KBM-7 (cell line): ENCODE measurements around the gene SMARCC2.
"Not testable (repeated sequence)": the region's sequence is repeated elsewhere in the genome, so short reads cannot be mapped to it uniquely, and the experiment has no call there.

Experiments
- DNase-seq: peaks from one replicate; pipeline ENCODE4 v3.0.0-alpha.2; 2015
- in situ Hi-C: fragments of 300-500 bp; cut with MboI; formaldehyde crosslinking; loops from 2 replicates; pipeline ENCODE4 v1.14.3; 2020; ENCODE audit warnings: low sequenced_read_pairs, low pct_unique_long_range_greater_than_20kb, mixed read lengths

SMARCC2 gene

DNA sequence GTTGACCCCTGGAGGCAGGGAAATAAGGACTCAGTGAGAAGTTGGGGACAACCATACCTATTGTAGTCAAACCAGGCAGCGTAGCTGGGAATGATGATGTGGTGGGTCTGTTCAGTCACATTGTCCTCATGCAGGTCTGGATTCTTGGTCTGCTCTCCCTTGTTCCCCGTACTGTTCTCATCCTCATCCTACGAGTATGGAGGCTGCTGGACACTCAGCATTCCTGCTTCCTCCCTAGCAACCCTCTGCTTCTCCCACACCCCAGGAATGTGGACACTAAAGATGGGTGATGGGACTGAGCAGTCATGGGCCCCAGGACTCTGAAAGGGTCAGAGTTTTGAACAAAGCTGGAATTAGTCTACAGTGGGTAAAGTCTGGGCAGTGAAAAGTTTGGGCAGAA lies 10.9 kb downstream of the SMARCC2 start:
- in situ Hi-C loops = no loop called here
- DNase-seq = no peak

DNA sequence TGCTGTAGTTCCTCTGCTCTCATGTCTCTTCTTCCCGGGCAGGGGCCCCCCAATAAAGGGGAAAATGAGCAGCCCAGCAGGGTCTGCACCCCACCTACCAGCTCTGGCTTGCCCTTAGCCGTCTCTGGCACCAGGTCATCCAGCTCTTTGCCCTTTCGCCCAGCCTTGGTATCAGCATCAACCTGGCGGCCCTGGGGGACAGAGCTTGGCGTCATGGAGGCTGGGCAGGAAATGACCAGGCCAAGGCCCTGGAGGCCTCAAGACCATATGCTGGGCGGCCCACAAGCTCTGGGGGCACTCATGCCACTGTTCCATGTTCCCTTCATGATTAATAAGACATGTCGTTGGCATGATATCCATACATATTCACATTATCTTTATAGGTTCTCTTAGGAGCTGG lies 16.4 kb downstream of the SMARCC2 start:
- in situ Hi-C loops = no loop called here
- no peak for DNase-seq

DNA sequence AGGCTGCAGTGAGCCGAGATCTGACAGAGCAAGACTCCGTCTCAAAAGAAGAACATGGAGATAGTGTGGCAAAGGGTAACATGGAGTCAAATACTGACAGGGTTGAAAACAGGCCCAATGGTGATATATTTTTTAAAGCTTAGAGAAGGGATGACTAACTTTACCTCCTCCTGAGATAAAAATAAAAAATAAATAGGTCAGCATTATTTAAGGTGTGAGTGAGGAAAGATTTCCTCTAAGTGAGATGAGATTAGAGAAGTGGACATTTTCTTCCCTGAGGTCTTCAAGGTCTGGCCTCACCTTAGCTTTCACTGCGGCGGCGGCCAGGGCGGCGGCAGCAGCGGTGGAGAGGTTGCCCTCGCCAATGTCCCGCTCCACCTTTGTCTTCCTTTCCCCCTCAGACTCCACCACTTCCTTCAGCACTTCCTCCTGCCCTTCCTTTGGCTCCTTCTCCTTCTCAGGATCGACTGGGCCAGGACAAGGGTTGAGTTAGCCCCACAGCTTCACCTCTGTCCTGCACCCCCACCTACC lies 20.0 kb downstream of the SMARCC2 start:
- no peak for DNase-seq
- in situ Hi-C loops = no loop called here

- DNase-seq = no peak
- in situ Hi-C loops = no loop called here
Measured at GRCh38 chr12:56165369-56165768, 23.9 kb downstream of the SMARCC2 start.

DNA sequence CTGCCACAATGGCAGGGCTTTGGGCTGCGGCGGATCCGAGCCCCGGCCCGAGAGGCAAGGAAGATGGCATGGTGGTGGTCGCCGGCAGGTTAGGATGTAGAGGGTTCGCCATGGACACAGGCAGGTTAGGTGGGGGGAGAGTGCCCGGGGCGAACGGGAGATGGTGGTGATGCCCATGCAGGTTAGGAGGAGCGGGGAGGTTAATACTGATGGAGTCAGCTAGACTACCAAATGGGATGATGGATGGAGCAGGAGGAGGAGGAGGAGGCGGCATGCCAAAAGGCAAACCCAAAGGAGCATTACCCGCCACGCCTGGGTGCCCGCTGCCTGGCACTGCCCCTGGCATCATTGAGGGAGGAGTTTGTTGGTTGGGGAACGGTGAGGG lies 24.9 kb downstream of the SMARCC2 start:
- in situ Hi-C loops = no loop called here
- no peak for DNase-seq

DNA sequence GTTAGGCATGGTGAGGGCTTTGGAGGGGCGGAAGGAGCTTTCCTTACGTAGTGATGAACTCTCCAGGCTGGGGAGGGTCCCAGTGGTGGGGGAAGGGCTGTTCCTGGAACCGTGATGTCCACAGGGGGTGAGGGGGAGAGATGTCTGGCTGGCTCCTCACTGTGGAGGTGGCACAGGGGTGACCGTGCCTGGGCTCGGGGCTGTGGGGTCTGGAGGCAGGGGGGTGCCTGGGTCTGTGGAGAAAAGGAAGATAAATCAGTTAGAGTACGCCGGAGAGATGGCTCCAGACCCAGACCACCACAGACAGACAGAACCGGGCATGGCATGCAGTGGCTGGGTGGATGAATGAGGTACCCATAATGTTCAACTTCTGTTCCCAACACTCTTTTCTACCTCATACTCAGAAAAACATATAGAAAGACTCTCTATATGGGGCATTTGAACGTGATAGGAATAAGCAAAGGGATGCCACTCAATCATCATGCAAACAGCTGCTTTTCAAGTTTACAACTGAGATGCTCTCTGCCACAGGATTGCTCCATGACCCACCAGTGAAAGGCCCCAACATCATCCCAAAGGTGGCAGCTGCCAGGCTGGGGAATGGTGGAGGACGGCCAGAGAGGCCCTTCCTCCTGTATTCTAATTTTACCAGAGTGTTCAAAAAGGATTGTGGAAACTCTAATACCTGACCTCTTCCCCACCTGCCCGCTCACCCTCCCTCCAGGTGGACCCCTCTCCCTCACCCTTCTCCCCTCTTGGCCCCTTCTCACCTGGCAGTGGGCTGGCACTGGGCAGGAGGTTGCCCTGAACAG lies 25.5 kb downstream of the SMARCC2 start:
- no peak for DNase-seq
- in situ Hi-C loops = no loop called here

DNA sequence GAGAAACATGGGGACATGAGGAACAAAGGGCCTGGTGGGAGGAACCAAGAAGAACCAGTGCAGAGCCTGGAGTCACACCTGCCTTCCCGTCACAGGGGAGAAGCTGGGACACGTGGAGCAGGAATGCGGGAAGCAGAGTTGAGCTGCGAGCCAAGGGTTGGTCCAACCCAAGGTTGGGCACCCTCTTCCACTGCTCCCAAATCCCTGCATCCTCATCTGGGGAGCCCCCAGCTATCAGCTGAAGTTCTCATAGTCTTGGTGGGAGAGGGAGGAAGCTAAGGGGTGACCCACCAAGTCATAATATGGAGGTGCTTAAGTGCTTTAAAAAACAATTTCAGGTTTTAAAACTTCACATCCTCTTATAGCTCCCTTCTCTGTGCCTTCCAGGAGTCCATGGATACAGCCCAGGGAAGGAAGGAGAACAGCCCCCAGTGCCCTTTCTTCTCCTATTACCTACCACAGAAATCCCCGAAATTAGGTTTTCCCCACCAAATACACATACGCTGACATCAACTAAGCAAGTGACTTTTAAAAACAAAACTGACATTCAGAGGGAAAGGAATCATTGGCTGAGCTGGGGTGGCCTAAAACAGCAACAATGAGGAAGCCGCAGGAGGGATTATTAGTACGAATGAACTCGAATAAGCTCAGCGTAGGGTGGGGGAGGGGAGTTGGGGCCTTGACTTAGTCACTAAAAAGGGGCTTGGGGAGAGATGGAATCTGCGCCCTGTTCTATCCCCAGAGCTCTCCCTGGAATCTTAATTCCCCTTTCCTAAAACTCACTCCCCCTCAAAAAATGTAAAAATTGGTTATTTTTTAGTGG lies 26.6 kb downstream of the SMARCC2 start:
- in situ Hi-C loops = no loop called here
- DNase-seq = no peak

- DNase-seq = no peak
- in situ Hi-C loops = no loop called here
Measured at GRCh38 chr12:56161690-56162351, 27.5 kb downstream of the SMARCC2 start.

- no peak for DNase-seq
- in situ Hi-C loops = no loop called here
Measured at GRCh38 chr12:56160894-56161689, 28.2 kb downstream of the SMARCC2 start.

DNA sequence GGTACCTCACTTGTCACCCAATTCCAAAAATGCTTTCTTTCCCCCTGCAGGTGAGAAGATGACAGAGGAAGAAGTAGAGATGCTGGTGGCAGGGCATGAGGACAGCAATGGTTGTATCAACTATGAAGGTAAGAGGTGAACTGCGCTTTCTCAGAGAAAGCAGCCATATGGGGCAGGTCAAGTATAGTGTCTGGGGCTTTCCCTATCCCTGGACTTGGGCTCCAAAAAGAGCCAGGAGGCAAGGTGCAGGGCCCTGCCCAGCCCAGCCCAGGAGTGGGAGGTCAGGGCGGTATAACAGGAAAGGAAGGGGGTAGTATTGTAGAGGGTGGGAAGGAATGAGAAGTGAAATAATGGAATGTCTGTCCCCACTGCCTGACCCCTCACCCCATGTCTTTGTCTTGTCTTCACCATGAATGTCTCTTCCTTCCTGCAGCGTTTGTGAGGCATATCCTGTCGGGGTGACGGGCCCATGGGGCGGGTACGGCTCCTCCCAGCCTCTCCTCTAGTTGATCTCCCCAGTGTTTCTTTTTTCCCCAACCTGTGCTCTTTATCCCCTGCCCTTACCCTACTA lies 29.0 kb downstream of the SMARCC2 start:
- in situ Hi-C loops = no loop called here

GRCh38 chr12:56159482-56160192 lies 29.6 kb downstream of the SMARCC2 start:
- no peak for DNase-seq

More for the DNA sequence above, 29.0 kb downstream of the SMARCC2 start:
- DNase-seq = peak; percentile 16

DNA sequence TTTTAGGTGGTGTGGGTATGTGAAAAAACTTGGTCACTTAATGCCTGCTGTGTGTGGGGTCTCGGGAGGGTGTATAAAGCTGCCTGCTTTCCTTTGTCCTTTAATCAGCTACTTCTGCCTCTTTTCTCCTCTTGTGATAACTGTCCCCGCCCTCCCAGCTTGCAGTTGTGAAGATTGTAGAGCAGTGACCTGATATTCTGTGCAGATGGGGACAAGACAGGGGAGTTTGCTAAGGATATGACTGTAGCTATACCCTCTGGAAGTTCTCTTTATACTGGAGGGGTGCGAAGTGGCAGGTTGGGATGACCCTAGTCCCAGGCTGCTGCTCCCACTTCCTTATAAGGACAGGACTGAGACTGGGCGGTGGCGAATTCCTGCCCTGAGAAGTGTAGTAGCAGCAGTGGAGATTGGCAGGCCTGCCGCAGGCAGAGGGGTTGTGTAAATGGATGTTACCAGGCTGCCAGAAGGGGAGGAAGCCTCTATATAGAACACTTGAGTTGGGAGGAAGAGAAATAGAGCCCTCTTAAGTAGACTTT lies 30.3 kb downstream of the SMARCC2 start:
- in situ Hi-C loops = no loop called here
- peak; percentile 64 for DNase-seq

More at GRCh38 chr12:56159482-56160192, 29.6 kb downstream of the SMARCC2 start:
- in situ Hi-C loops = no loop called here

DNA sequence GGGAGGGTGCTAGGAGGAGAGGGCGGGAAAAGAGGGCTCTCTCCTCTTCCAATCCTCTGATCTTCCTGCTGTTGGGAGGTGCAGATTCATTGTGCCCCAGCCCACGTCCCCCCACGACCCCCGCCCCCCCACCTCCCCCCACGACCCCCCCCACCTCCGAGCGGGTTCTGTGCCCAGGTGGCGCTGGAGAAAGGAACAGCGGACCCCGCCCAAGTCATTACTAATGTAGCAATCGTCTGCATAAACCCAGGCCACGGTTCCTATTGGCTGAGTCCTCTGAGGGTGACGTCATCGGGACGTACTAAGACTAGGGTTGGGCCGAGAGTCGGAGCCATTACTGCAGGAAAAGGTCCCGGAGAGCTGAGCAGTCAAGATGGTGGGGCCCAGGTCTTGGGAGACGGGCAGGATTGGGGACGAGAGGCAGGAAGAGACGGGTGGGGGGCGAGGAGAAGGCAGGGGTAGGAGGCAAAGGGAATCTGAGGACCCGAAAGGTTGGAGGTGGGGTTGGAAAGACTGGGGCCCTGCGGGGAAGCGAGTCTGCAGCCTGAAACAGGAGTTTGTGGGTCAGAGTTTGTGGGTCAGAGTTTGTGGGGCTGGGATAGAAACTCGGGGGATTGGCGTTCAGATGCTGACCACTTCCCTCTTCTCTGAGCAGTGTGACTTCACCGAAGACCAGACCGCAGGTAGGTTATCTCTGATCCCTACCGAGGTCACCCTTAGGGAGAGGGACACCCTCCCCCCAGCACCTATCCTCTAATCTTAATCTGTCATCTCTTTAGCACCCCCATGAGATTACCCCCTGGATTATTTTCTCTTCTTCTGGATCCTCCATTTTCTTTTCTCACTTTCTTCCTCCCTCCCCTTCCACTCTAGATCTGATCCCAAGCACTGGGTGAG lies 31.0 kb downstream of the SMARCC2 start, which contains the start of gene MYL6:
TSS of gene MYL6 (plus strand) at position 331 of the 897 bp plus-strand sequence. CDS start at position 374, 43 bp downstream.
- in situ Hi-C loops = no loop called here
- DNase-seq = peak; percentile 91

GRCh38 chr12:56157201-56158028 lies 31.9 kb downstream of the SMARCC2 start:
- peak; percentile 86 for DNase-seq
- in situ Hi-C loops = no loop called here

GRCh38 chr12:56156464-56157200 lies 32.7 kb downstream of the SMARCC2 start:
- in situ Hi-C loops, DNase-seq: not testable (repeated sequence)
